CD14-positive monocyte (primary cell): ENCODE results near the gene WIPI1. TPM values are rescaled to one million over a fixed set of nuclear protein-coding genes. Genes with fewer than 3 reads are reported as not detected.

Experiments
- DNase-seq, 3 donors: peaks; one replicate each; pipeline ENCODE4 v3.0.0-alpha.2; 2011 to 2022
- H2AFZ ChIP-seq: 2 replicates; pipeline ENCODE4 v1.6.0; 2012; ENCODE audit warnings: mild to moderate bottlenecking, low read depth, low read length, inconsistent platforms; ENCODE audit not compliant: insufficient read depth, poor library complexity, severe bottlenecking
- H3K27ac ChIP-seq, 2 donors: 1 replicate in 1 of 2; 2 replicates in 1 of 2; pipeline ENCODE4 v1.5.1; 2012 to 2013; ENCODE audit warnings: low read length in 2 of 2, control low read depth in 1 of 2, inconsistent platforms in 1 of 2, low read depth in 1 of 2, mild to moderate bottlenecking in 1 of 2
- H3K27me3 ChIP-seq, 2 donors: one replicate each; pipeline versions ENCODE4 v1.6.0 to v1.6.1; 2011 to 2013; ENCODE audit warnings: low read length in 2 of 2; ENCODE audit not compliant: control insufficient read depth in 2 of 2, insufficient read depth in 2 of 2
- H3K36me3 ChIP-seq, 2 donors: replicated peaks in 1 of 2; 1 replicate in 1 of 2; 2 replicates in 1 of 2; pipeline versions ENCODE4 v1.5.1 to v1.6.1; 2012 to 2013; ENCODE audit warnings: low read length in 2 of 2, control low read depth in 1 of 2, inconsistent platforms in 1 of 2, mild to moderate bottlenecking in 1 of 2; ENCODE audit not compliant: insufficient read depth in 2 of 2, control insufficient read depth in 1 of 2
- H3K4me1 ChIP-seq, 2 donors: 1 replicate in 1 of 2; 2 replicates in 1 of 2; pipeline versions ENCODE4 v1.5.1 to v1.6.1; 2012 to 2013; ENCODE audit warnings: low read length in 2 of 2, control low read depth in 1 of 2, inconsistent platforms in 1 of 2, mild to moderate bottlenecking in 1 of 2, moderate library complexity in 1 of 2; ENCODE audit not compliant: insufficient read depth in 2 of 2, control insufficient read depth in 1 of 2
- H3K4me2 ChIP-seq: replicated peaks from 2 replicates; pipeline ENCODE3; 2012; ENCODE audit warnings: low read length, moderate library complexity, mild to moderate bottlenecking; ENCODE audit not compliant: poor library complexity, severe bottlenecking; ENCODE audit errors: extremely low read depth
- H3K4me3 ChIP-seq, 3 experiments: fragments of 200-600 bp in 1 of 3; sonication (generic) in 1 of 3; replicated peaks in 1 of 3; 1 replicate in 2 of 3; 2 replicates in 1 of 3; pipeline ENCODE4 v1.5.1; 2011 to 2013; ENCODE audit warnings: low read length in 3 of 3, mild to moderate bottlenecking in 3 of 3, control low read depth in 2 of 3, low read depth in 2 of 3, inconsistent platforms in 1 of 3, moderate library complexity in 1 of 3
- H3K79me2 ChIP-seq: 2 replicates; pipeline ENCODE4 v1.6.0; 2012; ENCODE audit warnings: mild to moderate bottlenecking, control low read depth, inconsistent platforms, low read length, moderate library complexity; ENCODE audit not compliant: insufficient read depth
- H3K9ac ChIP-seq: 2 replicates; pipeline ENCODE4 v1.6.0; 2017; ENCODE audit warnings: low read length, mild to moderate bottlenecking; ENCODE audit not compliant: insufficient read depth, poor library complexity, severe bottlenecking
- H3K9me3 ChIP-seq, 2 donors: replicated peaks in 1 of 2; 1 replicate in 1 of 2; 2 replicates in 1 of 2; pipeline versions ENCODE4 v1.5.1 to v1.6.1; 2012 to 2013; ENCODE audit warnings: low read length in 2 of 2, control low read depth in 1 of 2; ENCODE audit not compliant: control insufficient read depth in 1 of 2, insufficient read depth in 1 of 2
- H4K20me1 ChIP-seq: 2 replicates; pipeline ENCODE4 v1.6.0; 2012; ENCODE audit warnings: mild to moderate bottlenecking, low read length, control low read depth, moderate library complexity; ENCODE audit not compliant: insufficient read depth
- H3K27ac Mint-ChIP-seq, 7 donors: one replicate each; pipeline ENCODE4 v1.8.0; 2020; ENCODE audit warnings: mild to moderate bottlenecking in 7 of 7, mixed read lengths in 7 of 7, moderate library complexity in 6 of 7, inconsistent platforms in 2 of 7
- H3K27me3 Mint-ChIP-seq, 3 donors: one replicate each; pipeline ENCODE4 v1.8.0; 2021 to 2022; ENCODE audit warnings: low read depth in 3 of 3, mild to moderate bottlenecking in 3 of 3, mixed read lengths in 3 of 3, moderate library complexity in 3 of 3, inconsistent platforms in 1 of 3
- H3K36me3 Mint-ChIP-seq, 2 donors: one replicate each; pipeline ENCODE4 v1.8.0; 2020; ENCODE audit warnings: mixed read lengths in 2 of 2, inconsistent platforms in 1 of 2, mild to moderate bottlenecking in 1 of 2
- H3K4me1 Mint-ChIP-seq: one replicate; pipeline ENCODE4 v1.8.0; 2020; ENCODE audit warnings: mild to moderate bottlenecking, mixed read lengths
- H3K4me3 Mint-ChIP-seq, 2 donors: one replicate each; pipeline ENCODE4 v1.8.0; 2020; ENCODE audit warnings: mild to moderate bottlenecking in 2 of 2, mixed read lengths in 2 of 2, moderate library complexity in 1 of 2
- H3K9me3 Mint-ChIP-seq, 7 donors: one replicate each; pipeline ENCODE4 v1.8.0; 2020 to 2022; ENCODE audit warnings: mixed read lengths in 7 of 7, mild to moderate bottlenecking in 6 of 7, moderate library complexity in 6 of 7, inconsistent platforms in 2 of 7
- WGBS: methylation state at CpG from one replicate; pipeline ENCODE4 v1.1.5; 2013; ENCODE audit warnings: missing lambda C conversion rate; ENCODE audit not compliant: insufficient coverage; 5-methylcytosine and 5-hydroxymethylcytosine counted together
- intact Hi-C, 2 donors: fragments of 100-400 bp; cut with micrococcal nuclease; formaldehyde crosslinking; loops; one replicate each; pipeline versions ENCODE4 v1.15.0 to v1.15.1; 2023
- polyA plus RNA-seq, 3 donors: library from polyadenylated mRNA; depleted of rRNA in 1 of 3; unstranded in 2 of 3; stranded (reverse) in 1 of 3; fragments of 300-500 nt in 2 of 3; fragments of >200 nt in 1 of 3; fragmentation: Illumina TruSeq in 2 of 3; gene quantifications; 1 replicate in 2 of 3; 2 replicates in 1 of 3; pipeline ENCODE4 v1.2.3, GENCODE V29; 2012 to 2021
- TF ChIP-seq, protein P1 (sequence below): fragments of 200-600 bp; IDR thresholded peaks from one replicate; pipeline ENCODE4 v1.8.0; 2022; ENCODE audit warnings: antibody characterized with exemption, mild to moderate bottlenecking

The WIPI1 gene
- polyA plus RNA-seq, 3 donors, result 19.9 to 31.9 (median 22.1) TPM

DNA sequence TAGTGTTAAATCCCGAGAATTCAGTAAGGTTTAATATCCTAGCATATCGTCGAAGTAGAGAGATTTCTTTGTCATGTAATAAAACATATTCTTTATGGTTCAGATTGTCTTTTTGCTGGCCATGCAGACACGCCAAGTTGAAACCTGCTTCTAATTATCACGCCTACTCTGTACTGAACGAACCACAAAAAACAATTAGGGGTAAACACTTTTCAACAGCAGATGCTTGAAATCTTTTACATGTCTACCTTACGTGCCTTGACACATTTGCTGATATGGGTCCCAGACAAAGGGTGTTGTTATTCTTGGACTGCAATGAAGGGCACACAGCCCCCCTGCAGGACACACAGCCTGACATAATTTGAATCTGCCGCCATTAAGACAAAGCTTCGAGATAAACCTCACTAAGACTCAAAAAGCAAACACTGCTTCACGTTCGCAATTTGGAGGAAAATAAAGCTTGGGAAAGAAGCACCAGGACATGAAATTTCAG is 13.3 kb downstream of the WIPI1 start:
- Mint-ChIP-seq H3K4me3 (no peak overlapping the region), H3K27ac (no peak overlapping the region), H3K36me3 (peaks cover 48 to 55% of the 10 kb centered on the region in 2 donors), H3K9me3 (peaks cover 0 to 2% (median 0%) of the 10 kb centered on the region in 7 donors), H3K27me3 (peaks cover 0 to 1% (median 0%) of the 10 kb centered on the region in 3 donors), H3K4me1 (peaks cover 31% of the 10 kb centered on the region)
- H3K27ac ChIP-seq, result no peak overlapping the region
- WGBS, result no CpG with 5 or more reads among the region's 11 CpGs
- no peaks in the 10 kb centered on the region for H3K27me3 ChIP-seq
- no peaks in the 10 kb centered on the region for H4K20me1 ChIP-seq
- peaks cover 23 to 52% of the 10 kb centered on the region in 2 donors for H3K36me3 ChIP-seq
- no peaks in the 10 kb centered on the region for H3K9me3 ChIP-seq
- H3K4me3 ChIP-seq, result no peak overlapping the region
- no peak overlapping the region for H2AFZ ChIP-seq
- TF ChIP-seq, protein P1, sequence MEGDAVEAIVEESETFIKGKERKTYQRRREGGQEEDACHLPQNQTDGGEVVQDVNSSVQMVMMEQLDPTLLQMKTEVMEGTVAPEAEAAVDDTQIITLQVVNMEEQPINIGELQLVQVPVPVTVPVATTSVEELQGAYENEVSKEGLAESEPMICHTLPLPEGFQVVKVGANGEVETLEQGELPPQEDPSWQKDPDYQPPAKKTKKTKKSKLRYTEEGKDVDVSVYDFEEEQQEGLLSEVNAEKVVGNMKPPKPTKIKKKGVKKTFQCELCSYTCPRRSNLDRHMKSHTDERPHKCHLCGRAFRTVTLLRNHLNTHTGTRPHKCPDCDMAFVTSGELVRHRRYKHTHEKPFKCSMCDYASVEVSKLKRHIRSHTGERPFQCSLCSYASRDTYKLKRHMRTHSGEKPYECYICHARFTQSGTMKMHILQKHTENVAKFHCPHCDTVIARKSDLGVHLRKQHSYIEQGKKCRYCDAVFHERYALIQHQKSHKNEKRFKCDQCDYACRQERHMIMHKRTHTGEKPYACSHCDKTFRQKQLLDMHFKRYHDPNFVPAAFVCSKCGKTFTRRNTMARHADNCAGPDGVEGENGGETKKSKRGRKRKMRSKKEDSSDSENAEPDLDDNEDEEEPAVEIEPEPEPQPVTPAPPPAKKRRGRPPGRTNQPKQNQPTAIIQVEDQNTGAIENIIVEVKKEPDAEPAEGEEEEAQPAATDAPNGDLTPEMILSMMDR, result no peak
- no peak overlapping the region for H3K9ac ChIP-seq
- no peaks in the 10 kb centered on the region for H3K79me2 ChIP-seq
- H3K4me1 ChIP-seq, result peaks cover 33 to 36% of the 10 kb centered on the region in 2 donors
- H3K4me2 ChIP-seq, result no peak overlapping the region
- no peak for DNase-seq
- intact Hi-C loops, result no loop called here

DNA sequence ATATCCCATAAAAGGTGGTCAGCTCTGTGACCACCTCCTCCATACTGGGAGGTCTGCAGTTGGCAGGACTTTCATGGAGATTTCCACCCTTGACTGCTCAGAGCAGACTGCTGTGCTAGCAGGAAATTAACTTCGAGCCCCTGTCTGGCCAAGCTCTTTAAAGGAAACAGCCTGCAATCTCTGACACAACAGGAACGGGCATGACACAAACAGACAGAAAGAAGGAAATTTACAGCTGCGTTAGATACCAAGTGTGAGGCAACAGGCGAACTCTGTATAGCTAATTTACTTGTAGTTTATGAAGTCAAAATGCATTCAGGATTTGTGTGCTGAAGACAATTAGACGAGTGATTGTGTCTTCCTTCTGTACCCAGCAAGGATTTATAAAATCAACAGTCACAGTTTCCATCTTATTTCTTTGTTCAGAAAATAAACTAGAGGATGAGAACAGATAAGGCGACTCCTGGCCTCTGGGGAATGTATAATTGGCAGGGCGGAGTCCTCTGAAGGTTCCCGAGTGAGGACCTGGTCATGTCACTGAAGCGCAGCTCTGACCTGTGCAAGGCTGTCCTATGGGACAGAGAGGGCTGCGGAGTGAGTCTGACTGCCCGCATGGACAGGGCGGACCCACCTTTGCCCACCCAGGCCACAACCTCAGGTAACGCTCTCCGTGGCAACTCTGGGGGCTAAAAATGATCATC is 16.1 kb downstream of the WIPI1 start:
- intact Hi-C loops, result loop anchor here in 1 of 2 donors (2.0 kb wide), 1 partner anchor 14 kb away; no protein-coding TSS in a partner anchor
- H3K4me3 Mint-ChIP-seq, result peak overlapping the region; percentile 7 to 70
- Histone ChIP-seq H3K36me3 (peaks cover 11 to 29% of the 10 kb centered on the region in 2 donors), H3K4me2 (peak overlapping the region; percentile 47), H3K4me3 (peak overlapping the region in 1 of 3 experiments; percentile 41), H3K9ac (peak overlapping the region; percentile 35), H4K20me1 (no peaks in the 10 kb centered on the region), H3K9me3 (no peaks in the 10 kb centered on the region), H2AFZ (no peak overlapping the region), H3K4me1 (peaks cover 59 to 63% of the 10 kb centered on the region in 2 donors), H3K27ac (peak overlapping the region; percentile 78 to 80), H3K79me2 (no peaks in the 10 kb centered on the region), H3K27me3 (no peaks in the 10 kb centered on the region)
- H3K27ac Mint-ChIP-seq, result peak overlapping the region; percentile 84 to 95 (median 91)
- H3K4me1 Mint-ChIP-seq, result peaks cover 58% of the 10 kb centered on the region
- WGBS, result 44% methylated on average over 7 of the region's 14 CpGs
- peak; percentile 54 to 76 (median 58) for DNase-seq
- TF ChIP-seq, protein P1, result no peak
- H3K9me3 Mint-ChIP-seq, result peaks cover 0 to 2% (median 0%) of the 10 kb centered on the region in 7 donors
- H3K27me3 Mint-ChIP-seq, result peaks cover 0 to 1% (median 0%) of the 10 kb centered on the region in 3 donors
- peaks cover 28 to 32% of the 10 kb centered on the region in 2 donors for H3K36me3 Mint-ChIP-seq
